Right atrium auricular region (tissue), 2 donors: Measurements from ENCODE around the gene TMEM31. TPM values are rescaled to one million over a fixed set of nuclear protein-coding genes. Genes with fewer than 3 reads are reported as not detected.

Experiments used
- DNase-seq: peaks from one replicate; pipeline ENCODE4 v3.0.0-alpha.2; 2019; ENCODE audit warnings: low spot score
- H3K27ac ChIP-seq, 2 donors: fragments of 200-600 bp; sonication (generic); 1 replicate in 1 of 2; 2 replicates in 1 of 2; pipeline ENCODE4 v1.5.1; 2016 to 2019
- H3K27me3 ChIP-seq, 2 donors: fragments of 200-600 bp; sonication (generic); one replicate each; pipeline versions ENCODE4 v1.5.1 to v1.6.0; 2017 to 2019
- H3K36me3 ChIP-seq: fragments of 200-600 bp; sonication (generic); one replicate; pipeline ENCODE4 v1.5.1; 2016
- H3K4me1 ChIP-seq, 2 donors: fragments of 200-600 bp; sonication (generic); one replicate each; pipeline versions ENCODE4 v1.5.1 to v1.6.0; 2017 to 2019
- H3K4me3 ChIP-seq, 2 donors: fragments of 200-600 bp; sonication (generic); 1 replicate in 1 of 2; 2 replicates in 1 of 2; pipeline ENCODE4 v1.5.1; 2017 to 2019; ENCODE audit warnings: mild to moderate bottlenecking in 1 of 2, moderate library complexity in 1 of 2
- H3K9me3 ChIP-seq, 2 donors: fragments of 200-600 bp; sonication (generic); one replicate each; pipeline ENCODE4 v1.5.1; 2019
- total RNA-seq, 2 donors: library from RNA; depleted of rRNA; stranded (reverse); fragments of >200 nt; gene quantifications; one replicate each; pipeline ENCODE4 v1.1.0, GENCODE V29; 2016
- TF ChIP-seq, protein P1 (sequence below), 2 donors: fragments of 200-600 bp; sonication (generic); IDR thresholded peaks; one replicate each; pipeline ENCODE4 v1.5.1; 2019; ENCODE audit warnings: antibody characterized with exemption in 2 of 2

The TMEM31 gene
- total RNA-seq, 2 donors from 2014 or later = not detected

DNA sequence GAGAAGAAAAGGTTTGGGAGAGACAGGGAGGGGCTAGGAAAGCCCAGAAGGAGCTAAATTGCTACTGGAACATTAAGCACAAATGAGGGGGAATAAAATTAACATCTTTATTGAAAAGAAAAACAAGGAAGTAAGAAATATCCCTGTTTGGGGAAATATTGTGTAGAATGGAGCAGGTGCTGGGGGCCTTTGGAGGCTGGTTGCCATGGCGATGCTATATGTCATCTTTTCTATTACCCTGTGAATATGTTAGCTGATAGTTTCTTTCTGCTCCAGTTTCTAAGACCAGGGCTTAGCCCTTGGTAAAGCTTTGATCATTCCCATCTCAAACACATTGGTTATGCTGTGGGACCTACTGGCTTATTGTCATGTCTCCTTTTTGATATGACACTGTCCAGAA, 28.7 kb downstream of the TMEM31 start:
- H3K27me3 ChIP-seq = no peaks in the 10 kb centered on the region
- TF ChIP-seq, protein P1, sequence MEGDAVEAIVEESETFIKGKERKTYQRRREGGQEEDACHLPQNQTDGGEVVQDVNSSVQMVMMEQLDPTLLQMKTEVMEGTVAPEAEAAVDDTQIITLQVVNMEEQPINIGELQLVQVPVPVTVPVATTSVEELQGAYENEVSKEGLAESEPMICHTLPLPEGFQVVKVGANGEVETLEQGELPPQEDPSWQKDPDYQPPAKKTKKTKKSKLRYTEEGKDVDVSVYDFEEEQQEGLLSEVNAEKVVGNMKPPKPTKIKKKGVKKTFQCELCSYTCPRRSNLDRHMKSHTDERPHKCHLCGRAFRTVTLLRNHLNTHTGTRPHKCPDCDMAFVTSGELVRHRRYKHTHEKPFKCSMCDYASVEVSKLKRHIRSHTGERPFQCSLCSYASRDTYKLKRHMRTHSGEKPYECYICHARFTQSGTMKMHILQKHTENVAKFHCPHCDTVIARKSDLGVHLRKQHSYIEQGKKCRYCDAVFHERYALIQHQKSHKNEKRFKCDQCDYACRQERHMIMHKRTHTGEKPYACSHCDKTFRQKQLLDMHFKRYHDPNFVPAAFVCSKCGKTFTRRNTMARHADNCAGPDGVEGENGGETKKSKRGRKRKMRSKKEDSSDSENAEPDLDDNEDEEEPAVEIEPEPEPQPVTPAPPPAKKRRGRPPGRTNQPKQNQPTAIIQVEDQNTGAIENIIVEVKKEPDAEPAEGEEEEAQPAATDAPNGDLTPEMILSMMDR (IDR thresholded peaks at IDR 0.05) = no peak

DNA sequence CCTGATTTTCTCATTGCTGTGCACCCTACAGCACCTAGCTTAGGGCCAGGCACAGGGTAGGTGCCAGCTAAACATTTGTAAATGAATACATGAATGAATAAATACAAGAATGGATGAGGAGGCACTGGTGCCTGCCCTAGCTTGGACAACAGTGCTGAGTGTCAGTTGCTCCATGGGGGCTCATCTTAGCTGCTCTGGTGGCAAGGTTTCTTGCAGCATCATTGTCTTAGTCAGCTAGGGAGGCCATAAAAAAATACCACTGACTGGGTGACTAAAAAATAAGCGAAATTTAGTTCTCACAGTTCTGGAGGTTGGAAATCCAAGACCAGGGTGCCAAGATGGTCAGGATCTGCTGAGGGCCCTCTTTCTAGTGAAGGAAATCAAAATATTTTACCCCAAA, 31.2 kb downstream of the TMEM31 start:
- H3K9me3 ChIP-seq = no peaks in the 10 kb centered on the region
- no peak overlapping the region for H3K4me3 ChIP-seq
- TF ChIP-seq, protein P1 (IDR thresholded peaks at IDR 0.05) = no peak
- H3K27me3 ChIP-seq = no peaks in the 10 kb centered on the region
- no peaks in the 10 kb centered on the region for H3K4me1 ChIP-seq
- no peak for DNase-seq
- H3K36me3 ChIP-seq = no peaks in the 10 kb centered on the region
- no peak overlapping the region for H3K27ac ChIP-seq

More for the DNA sequence above, 28.7 kb downstream of the TMEM31 start:
- Histone ChIP-seq H3K9me3 (no peaks in the 10 kb centered on the region), H3K4me3 (no peak overlapping the region), H3K4me1 (no peaks in the 10 kb centered on the region), H3K27ac (no peak overlapping the region), H3K36me3 (no peaks in the 10 kb centered on the region)
- no peak for DNase-seq

DNA sequence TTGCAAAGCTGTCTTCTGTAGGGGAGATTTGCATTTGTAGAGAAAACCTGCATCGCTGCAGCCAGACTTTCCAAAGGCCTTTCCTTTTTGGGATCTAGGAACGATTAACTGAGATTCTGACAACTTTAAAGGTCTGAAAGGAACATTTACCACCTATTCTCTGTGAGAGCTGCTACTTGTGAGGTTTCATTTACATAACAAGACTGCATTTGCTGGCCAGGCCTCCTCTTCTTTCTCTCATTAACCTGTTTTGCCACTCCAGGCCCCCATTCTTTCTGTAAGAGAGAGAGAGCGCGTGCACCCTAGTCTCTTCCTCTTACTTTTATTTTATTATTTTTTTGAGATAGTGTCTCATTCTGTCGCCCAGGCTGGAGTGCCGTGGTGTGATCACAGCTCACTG, 31.6 kb downstream of the TMEM31 start:
- Histone ChIP-seq H3K36me3 (no peaks in the 10 kb centered on the region), H3K4me1 (no peaks in the 10 kb centered on the region), H3K27ac (no peak overlapping the region), H3K27me3 (no peaks in the 10 kb centered on the region), H3K9me3 (no peaks in the 10 kb centered on the region), H3K4me3 (no peak overlapping the region)
- no peak for DNase-seq
- TF ChIP-seq, protein P1 (IDR thresholded peaks at IDR 0.05) = no peak

DNA sequence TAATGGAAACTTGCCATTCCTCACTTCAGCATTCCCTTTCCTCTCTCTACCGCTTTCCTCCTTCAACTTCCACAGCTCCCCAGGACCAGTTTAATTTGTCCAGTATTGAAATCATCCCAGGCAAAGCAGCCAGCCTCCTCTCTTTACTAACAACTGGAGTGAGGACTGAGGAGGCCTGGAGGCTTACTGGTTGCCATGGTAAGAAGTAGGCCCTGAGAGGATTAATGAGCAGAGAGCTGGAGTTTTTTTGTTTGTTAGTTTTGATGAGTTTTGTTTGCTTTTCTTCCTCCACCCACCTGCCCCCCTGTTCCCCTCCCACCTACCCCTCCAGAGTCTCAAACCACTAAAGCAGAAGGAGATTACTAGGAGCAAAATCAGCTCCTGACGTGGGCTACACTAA, 36.5 kb downstream of the TMEM31 start:
- TF ChIP-seq, protein P1 (IDR thresholded peaks at IDR 0.05) = no peak
- no peaks in the 10 kb centered on the region for H3K9me3 ChIP-seq
- H3K27ac ChIP-seq = no peak overlapping the region
- no peaks in the 10 kb centered on the region for H3K4me1 ChIP-seq
- no peak overlapping the region for H3K4me3 ChIP-seq
- no peak for DNase-seq
- no peaks in the 10 kb centered on the region for H3K36me3 ChIP-seq
- no peaks in the 10 kb centered on the region for H3K27me3 ChIP-seq

DNA sequence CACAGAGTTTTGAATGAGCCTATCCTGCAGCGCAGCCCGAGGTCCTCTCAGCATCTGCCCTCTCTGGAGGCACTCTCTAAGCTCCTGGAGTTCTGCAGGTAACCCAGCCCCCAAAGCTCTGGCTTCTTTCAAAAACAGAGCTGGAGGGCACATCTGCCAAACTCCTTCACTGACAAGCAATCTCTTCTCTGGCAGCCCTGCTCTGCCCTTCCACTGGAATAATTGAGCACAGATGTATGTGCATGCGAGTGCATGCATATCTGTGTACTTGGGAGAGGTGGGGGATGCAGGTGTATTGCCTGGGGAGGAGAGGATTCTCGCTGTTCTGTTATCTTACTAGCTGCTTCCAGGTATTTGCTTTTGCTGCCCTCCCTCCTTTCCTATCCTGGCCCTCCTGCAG, 43.7 kb downstream of the TMEM31 start:
- H3K4me3 ChIP-seq = no peak overlapping the region
- H3K36me3 ChIP-seq = no peaks in the 10 kb centered on the region
- no peak for DNase-seq
- TF ChIP-seq, protein P1 (IDR thresholded peaks at IDR 0.05) = no peak
- no peak overlapping the region for H3K27ac ChIP-seq
- peaks cover 5 to 16% of the 10 kb centered on the region in 2 donors for H3K9me3 ChIP-seq
- H3K27me3 ChIP-seq = no peaks in the 10 kb centered on the region
- H3K4me1 ChIP-seq = no peaks in the 10 kb centered on the region

DNA sequence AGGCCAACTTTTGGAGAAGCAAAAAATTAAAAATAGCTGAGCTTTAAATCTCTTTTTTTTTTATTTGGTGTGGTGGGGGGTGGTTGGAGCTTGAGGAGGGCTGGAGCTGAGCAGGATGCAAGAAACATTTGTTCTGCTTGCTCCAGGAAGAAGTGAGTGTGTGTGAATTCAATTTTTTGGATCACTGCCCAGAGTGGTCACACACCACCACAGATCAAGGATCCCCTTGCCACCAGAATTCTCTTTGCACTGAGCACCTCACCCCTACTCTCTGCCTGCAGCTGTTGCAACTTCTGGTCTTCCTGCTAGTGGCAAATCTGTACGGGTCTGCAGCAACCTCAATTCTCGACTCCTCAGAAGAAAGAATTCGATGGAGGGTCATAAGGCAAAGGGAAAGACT, 46.0 kb downstream of the TMEM31 start:
- Histone ChIP-seq H3K27ac (no peak overlapping the region), H3K4me3 (no peak overlapping the region), H3K4me1 (no peaks in the 10 kb centered on the region), H3K9me3 (peaks cover 5 to 18% of the 10 kb centered on the region in 2 donors), H3K27me3 (no peaks in the 10 kb centered on the region), H3K36me3 (no peaks in the 10 kb centered on the region)
- DNase-seq = no peak
- TF ChIP-seq, protein P1 (IDR thresholded peaks at IDR 0.05) = no peak
